ENCODE data around the gene DUSP10.

DNA sequence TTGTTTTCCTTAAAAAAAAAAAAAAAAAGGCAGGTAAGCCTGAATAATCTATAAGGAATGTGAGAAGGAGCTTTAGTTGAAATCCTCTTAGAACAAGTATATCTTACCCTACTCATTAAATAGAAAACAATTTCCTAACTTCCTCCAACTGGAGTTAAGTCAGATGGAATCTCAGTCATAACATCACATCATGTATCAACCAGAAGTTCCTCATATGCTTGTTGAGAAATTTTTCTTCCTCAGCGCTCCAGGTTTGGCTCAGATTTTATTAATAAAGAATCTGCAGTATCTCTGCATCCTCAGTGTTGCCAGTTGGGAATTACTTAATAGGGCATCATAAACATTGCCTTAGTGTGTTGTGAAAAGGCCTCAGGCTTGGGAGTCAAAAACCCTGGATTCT, 37.6 kb downstream of the DUSP10 start:
- TF ChIP-seq CTCF (IDR thresholded peaks at IDR 0.05) (no peak), EZH2 (IDR thresholded peaks at IDR 0.05; ENCODE audit: borderline replicate concordance, insufficient read depth, low read depth, low read length, poor library complexity, severe bottlenecking) (no peak)

All from B cell (primary cell).